ENCODE results near the gene NUTM1.

DNA sequence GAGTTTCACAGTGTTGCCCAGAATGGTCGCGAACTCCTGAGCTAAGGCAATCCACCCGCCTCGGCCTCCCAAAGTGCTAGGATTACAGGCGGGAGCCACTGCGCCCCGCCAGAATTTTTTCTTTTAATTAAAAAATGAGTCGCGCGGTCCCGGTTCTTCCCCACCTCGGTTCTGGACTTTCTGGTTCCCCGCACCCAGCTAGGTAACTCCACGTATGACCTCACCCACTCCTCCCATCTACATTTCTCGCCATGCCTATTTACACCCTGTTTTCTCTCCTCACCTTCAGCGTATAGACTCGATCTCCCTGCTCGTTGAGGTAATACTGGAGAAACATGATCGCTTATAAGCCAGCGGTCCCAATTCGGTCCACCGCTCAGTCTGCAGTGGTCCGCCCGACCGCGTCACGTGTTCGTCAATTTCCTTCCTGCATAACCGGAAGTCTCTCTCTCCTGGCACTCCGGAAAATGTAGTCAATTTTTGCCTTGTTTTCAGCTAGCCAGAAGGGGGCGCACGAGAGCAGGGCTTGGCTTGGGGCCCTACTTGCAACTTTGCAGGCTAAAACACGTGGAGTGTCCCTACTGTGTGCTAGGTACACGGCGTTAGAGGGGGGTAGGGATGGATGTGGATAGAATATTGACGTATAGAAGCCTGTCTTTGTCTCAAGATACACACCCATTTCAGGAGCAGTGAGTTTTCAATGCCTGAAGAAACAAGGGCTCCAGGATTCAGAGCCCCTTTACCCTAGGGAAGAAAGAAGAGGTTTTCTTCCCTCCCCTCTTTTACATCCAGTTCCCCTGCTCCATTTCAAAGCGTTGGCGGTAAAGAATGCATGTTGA, at the start of gene NUTM1, which contains the start of gene NOP10:
- TF ChIP-seq, protein P1, sequence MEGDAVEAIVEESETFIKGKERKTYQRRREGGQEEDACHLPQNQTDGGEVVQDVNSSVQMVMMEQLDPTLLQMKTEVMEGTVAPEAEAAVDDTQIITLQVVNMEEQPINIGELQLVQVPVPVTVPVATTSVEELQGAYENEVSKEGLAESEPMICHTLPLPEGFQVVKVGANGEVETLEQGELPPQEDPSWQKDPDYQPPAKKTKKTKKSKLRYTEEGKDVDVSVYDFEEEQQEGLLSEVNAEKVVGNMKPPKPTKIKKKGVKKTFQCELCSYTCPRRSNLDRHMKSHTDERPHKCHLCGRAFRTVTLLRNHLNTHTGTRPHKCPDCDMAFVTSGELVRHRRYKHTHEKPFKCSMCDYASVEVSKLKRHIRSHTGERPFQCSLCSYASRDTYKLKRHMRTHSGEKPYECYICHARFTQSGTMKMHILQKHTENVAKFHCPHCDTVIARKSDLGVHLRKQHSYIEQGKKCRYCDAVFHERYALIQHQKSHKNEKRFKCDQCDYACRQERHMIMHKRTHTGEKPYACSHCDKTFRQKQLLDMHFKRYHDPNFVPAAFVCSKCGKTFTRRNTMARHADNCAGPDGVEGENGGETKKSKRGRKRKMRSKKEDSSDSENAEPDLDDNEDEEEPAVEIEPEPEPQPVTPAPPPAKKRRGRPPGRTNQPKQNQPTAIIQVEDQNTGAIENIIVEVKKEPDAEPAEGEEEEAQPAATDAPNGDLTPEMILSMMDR (IDR thresholded peaks at IDR 0.05): peak; percentile 91 to 98 (median 96)
- TF ChIP-seq POLR2AphosphoS5 (IDR thresholded peaks at IDR 0.05): peak; percentile 76 to 93 (median 92)
- no peak for TF ChIP-seq EP300 (IDR thresholded peaks at IDR 0.05)
- TF ChIP-seq POLR2A (IDR thresholded peaks at IDR 0.05): peak; percentile 61 to 71
